Cortex of kidney (tissue), 1 donor: ENCODE results near the gene FAM118B.
A peak's percentile ranks its signal among the peaks of the same experiment; 100 is the strongest.

Experiments
- DNase-seq: peaks from one replicate; lab custom pipeline; 2025; lab: John Stamatoyannopoulos, UW

The FAM118B gene

DNA sequence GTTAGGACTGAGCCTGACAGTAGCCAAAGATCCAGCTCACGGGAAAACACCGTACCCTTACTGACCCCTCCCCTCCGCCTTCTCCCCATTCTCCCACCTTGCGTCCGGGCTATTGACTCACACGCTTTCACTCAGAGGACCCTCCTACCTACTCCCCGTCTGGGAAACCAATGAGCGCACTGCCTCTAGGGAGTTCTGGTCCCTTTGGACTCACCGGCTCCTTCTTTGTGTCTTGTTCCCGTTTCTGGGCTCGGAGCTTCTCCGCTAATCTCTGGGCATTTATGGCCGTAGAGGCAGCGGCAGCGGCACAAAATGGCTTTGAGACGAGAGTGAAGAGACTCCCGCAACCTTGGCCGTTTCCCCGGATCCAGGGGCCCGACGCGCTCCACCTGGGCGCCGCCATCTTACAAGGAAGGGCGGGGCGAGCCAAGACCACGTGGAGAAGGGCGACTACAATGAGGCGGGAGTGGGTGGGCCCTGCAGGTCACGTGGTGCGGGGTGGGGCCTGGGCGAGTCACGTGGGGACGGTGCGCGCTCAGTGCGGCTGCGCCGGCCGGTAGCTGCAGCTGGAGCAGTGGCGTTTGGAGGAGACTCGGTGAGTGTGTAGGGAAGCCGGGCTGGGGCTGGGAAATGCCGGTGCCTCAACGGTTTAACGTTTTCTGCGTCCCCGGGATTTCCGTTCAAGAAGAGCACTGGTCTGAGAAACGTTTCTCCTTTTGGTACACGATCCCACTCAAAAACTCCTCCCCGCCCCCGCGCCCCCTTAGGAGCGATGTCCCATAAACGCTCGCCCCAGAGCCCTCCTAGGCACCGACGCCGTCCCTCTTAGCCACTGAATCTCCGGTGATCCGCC is at the start of gene FAM118B, which contains the start of gene RPUSD4:
FAM118B (plus strand) TSS at position 547 of the 853 bp plus-strand sequence. CDS start 23,220 bp downstream, outside the sequence.
RPUSD4 (minus strand) TSS at position 415 of the 853 bp plus-strand sequence; CDS start at position 403, 12 bp downstream.
- peak; percentile 89 for DNase-seq

DNA sequence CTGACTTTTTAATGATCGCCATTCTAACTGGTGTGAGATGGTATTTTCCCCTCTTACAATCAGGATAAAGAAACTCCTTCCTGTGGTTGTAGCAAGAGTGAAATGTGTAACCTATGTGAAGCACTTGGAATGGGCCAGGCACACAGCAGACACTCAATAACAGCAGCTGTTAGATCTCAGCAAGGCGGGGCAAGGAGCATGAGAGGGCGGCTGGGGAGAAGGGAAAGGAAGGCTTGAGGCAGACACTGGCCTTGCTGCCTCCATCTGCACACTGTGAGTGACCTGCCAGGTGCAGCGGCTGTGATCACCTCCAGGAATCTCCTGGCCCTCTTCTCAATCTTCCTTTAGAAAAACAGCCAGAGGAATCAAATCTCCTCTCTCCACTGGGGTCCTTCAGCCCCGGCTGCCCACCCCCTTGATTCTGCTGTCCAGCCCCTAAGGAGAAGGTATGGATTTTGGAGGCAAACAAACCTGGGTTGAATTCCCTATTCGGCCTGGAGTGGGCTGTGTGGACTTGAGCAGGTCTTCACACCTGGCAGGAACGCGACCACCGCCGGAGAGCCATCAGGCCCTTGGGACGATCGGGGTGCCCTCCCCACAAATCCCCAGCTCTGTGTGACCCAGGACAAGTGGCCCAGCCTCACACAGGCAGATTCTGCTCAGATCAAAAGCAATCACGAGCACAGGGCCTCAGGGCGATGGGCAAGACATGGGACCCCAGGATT is 49.1 kb upstream of the FAM118B start:
- no peak for DNase-seq

DNA sequence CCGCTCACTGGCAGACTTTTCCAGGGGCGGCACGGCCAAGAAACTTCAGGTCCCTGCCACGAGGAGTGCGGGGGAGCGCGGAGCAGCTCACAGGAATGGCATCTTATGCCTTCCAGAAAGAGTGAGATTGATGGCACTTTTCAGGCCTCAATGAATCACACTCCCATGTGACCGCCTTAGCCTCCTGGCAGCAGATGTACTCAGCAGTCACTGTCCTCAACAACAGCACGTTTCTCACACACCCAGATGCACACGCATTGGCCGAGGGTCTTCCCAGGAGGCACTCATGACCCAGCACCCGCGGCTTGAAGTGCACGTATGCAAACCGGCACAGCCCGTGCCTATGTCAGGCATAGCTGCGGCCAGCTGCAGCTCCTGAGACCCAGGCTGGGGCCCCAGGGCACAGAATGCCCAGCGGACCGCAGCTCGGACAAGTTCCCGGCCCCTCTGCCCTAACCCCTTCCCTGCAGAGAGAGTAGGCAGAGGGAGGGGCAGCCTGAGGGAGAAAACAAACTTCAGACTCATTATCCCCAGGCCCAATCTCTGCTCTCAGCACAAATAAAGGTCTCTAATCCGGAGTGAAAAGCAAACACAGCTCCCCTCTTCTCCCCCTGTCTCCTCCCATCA is 48.4 kb upstream of the FAM118B start:
- no peak for DNase-seq

DNA sequence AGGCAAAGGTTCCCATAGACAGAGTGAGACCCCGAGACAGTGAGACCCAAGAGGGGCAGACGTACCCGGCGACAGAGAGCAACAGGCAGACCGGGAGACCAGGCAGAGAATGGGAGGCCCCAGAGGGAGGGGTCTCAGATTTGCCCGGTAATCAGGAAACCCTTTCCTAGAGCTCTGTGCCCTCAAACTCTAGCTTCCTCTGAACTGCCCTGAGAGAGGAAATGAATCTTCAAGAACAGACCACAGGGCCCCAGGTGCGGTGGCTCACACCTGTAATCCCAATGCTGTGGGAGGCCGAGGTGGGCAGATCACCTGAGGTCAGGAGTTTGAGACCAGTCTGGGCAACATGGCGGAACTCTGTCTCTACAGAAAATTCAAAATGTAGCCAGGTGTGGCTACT is 47.8 kb upstream of the FAM118B start:
- DNase-seq = no peak

DNA sequence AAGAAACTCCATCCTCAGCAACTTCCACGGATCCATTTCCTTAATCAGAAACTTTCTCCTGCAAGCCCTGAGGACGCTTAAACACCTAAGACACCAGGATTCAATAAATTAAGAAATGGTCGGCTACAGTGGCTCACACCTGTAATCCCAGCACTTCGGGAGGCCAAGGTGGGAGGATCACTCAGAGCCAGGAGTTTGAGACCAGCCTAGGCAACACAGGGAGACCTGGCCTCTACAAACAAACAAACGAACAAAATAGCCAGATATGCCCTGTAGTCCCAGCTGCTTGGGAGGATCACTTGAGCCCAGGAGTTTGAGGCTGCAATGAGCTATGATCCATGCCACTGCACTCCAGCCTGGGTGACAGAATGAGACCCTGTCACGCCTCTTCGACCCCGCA is 46.8 kb upstream of the FAM118B start:
- no peak for DNase-seq

DNA sequence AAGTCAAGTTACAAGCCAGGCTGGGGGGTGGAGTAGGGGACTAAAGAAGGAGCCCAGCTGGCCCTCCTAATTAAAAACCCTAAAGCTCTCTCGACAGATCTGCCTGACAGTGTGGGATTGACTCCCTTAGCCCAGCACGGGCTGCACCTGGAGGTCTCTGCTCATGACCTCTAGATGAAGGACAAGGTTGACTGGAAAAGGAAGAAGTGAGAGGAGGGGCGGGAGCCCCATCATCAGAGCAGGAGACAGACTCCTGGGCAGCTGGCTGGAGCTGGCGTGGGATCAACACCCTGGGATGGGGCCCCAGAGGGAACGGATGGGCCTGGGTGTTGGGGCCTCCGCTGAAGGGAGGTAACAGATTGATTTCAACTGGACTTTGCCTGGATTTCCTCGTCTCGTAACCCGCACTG is 46.3 kb upstream of the FAM118B start:
- DNase-seq = no peak

DNA sequence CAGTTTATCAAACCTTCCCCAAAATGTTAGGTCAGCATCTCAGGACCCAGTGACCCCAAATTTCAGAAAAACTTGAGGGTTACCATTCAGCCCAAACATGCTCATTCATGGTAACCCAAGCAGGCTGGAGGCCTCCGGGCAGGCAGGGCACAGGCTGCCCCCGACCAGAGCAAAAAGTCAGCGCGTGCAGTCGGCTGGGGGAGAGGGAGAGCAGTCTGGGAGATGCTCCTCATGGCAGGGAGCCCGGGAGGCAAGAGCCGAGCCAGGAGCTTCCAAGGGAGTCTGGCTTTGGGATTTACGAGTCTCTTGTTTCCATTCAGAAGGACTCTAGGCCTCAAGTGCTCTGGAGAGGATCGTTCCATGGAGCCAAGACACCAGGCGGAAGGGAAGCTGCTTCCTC is 45.8 kb upstream of the FAM118B start:
- no peak for DNase-seq

DNA sequence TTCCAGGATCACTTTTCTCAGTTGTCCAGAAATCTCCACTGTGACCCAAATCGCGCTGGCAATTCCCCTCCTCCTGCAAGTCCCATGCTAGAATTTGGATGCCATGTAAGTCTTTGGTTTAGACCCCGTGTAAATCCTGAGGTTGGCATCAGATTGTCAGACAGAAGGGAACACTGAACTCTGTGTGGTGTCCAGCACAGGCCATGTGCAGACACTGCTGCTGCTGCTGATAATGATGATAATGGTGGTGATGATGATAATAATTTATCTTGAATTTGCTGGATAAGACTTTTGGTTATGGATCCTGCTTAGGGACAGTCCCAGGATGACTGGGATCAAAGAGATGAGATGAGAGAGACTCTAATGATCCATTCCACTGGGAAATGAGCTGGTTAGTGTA is 45.2 kb upstream of the FAM118B start:
- no peak for DNase-seq

DNA sequence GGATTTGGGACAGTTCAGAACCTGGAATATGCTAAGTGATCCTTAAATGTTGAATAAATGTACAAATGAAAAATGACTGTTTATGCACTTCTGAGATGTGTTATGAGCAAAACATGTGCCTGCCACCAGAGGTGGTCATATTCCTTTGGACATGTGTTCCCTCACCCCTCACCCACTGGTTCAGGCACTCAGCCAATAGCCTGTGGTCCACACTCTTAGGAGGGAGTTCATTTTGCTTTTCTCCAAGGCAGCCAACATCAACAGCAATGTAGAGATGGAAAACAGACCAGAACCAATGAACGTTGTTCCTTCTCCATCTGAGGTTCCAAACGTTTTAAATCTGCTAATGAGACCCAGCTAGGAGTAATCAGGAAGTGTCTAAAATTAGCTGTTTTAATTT is 44.1 kb upstream of the FAM118B start:
- DNase-seq = no peak

DNA sequence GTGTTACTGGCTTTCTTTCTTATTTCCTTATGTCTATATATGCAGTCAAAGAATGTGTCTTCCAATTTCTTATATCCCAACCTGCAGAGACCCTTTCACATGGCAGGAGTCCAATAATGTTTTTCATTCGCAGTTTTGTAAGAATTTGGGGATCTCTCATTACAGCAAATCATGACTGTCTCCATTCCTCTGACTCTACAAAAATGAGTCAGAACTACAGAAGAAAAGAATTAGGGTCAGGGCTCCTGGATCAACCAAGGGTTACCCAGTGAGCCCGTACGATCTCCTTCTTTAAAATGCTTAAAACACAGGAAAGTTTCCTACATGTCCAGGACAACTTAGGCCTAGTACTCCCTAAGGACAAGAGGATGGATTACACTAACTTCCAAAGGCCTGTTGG is 42.3 kb upstream of the FAM118B start:
- no peak for DNase-seq

DNA sequence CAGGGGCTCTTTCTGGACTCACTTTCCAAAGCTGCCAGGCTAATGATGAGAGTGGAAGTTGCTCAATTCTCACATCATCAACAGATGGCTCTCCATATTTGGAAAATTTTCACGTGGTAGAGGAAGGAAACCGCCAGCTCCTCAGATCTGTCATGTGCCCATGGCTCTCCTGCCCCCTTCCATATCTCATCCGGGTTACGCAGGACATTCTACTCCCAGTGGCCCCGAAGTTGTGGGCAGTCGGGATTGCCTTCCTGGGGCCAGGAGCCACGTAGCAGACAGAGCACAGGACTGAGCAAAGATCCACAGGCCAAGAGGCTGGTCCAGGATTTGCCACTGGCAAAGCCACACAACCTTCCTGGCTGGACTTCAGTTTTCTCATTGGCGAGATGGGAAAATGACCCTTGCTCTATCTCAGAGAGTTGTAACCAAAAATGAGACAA is 39.0 kb upstream of the FAM118B start:
- no peak for DNase-seq

DNA sequence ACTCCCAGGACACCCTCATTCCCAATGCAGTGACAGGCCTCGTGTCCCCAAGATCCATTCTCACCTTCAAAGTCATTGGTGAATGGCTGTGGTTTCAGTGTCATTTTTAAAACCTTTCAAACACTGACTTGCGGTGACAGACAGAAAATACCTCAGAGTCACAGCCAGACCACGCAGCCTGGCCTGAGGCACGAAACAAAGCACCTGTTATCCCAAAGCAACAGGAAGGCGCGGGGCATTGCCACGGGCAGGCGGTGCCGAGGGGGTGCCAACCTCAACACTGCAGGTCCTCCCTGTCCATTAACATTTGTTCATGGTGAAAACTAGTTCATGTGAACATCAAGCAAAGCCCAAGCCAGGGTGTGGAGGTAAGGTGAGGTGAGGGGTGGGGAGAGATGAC is 38.3 kb upstream of the FAM118B start:
- no peak for DNase-seq

DNA sequence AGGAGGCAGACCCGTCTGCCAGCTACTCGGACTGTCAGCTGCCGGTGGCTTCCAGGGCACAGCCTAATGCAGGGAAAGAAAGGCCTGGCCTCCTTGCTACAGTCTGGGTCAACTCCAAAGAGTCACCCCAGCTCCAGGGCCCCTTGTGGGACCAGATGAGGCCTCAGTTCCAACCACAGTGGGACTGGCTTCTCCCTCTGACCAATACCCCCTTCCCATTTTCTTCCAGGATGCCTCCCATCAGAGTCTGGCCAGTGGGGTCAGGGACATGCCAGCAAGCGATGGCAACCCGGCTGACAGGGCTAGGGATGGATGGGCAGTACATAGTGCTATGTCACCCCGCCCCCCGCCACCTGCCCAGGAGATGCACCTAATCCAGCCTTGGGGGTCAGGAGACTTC is 36.8 kb upstream of the FAM118B start:
- no peak for DNase-seq

DNA sequence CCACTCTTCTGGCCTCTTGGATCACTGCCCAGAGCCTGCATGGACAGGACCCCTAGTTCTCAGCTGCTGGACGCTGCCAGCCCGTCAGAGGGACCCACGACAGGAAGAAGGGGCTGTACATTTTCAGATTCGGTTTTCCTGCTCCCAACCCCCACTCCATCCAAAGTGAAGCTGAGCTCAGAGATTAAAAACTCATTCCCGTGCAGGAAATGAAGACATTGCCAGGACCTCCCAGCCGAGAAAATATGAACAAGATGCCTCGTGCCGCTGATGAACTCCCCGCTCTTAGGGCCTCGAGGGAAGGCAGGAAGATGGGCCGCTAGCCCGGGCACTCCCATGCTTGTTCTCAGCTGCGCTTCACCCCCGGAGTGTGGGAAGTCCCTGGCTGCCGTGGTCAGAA is 36.2 kb upstream of the FAM118B start:
- no peak for DNase-seq

DNA sequence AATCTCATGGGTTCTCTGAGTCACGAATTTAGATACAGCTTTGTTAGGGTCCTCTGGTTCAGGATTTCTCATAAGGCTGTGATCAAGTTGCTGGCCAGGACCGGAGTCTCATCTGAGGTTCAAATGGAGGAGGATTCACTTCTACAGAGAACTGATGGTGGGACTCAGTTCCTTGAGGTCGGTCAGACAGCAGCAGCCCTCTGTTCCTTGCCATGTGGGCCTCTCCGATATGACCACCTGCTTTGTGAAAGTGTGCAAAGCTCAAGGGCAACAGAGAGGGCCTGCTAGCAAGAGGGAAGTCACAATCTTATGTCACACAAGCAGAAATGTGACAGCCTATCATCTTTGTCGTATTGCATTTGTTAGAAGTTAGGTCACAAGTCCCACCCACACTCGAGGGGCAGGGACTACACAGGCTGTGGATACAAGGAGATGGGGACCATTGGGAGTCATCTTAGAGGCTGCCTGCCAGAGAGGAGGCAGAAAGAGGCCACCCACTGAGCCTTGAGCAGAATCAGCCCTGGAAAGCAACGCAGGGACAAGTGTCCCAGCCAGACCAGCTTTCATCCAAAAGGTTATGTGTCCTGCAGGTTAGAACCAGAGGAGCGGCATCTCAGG is 34.6 kb upstream of the FAM118B start:
- no peak for DNase-seq

DNA sequence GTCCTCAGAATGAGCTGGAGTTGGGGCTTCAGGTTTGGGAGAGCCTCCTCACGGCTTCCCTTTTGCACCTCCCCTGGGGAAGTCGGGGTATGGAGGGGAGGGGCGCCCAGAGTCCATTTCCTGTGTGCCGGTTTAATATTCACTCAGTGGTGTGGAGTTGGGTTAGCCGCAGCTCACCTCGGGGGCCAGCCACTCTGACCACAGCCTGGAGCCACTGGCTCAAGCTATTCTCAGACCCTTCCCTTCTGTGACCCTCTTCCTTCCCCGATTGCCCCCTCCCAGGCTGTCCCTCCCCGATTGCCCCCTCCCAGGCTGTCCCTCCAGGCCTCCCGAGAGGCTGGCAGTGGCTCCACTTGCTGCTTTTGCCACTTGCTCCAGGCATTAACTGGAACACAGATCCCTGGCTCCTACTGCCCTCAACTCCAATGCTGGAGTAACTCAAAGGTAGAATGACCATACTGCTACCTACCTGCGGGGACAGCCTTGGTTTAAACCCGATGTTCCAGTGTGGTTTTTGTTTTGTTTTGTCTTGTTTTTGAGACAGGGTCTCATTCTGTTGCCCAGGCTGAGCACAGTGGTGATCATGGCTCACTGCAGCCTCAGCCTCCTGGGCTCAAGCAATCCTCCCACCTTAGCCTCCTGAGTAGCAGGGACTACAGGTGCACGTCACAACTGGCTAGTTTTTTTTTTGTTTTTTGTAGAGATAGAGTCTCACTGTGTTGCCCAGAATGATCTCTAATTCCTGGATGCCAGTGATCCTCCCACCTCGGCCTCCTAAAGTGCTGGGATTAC is 29.4 kb upstream of the FAM118B start:
- no peak for DNase-seq

DNA sequence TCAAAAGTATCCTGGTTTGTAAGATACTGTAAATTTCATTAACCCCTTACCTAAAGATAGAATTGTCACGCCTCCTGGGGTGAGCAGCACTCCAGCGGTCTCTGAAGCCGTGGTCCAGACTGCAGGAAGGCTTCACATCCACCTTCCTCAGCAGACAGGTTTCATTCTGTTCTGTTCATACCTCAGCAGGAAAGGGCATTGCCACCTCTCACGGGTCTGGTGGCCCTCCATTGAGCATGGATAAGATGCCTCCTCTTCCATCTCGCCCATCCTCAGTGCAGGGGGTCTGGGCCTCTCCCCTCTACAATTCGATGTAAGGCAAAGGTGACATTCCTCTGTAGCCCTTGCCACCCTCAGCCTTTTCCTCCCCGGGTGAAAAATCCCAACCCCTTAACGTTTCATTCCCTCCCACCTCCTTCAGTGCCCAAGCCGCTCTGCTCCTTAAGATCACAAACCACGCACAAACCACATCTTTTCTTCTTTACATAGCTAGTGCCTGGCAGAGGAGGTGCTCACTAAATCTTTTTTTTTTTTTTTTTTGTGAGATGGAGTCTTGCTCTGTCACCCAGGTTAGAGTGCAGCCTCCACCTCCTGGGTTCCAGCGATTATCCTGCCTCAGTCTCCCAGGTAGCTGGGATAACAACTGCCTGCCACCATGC is 28.7 kb upstream of the FAM118B start:
- DNase-seq = no peak

DNA sequence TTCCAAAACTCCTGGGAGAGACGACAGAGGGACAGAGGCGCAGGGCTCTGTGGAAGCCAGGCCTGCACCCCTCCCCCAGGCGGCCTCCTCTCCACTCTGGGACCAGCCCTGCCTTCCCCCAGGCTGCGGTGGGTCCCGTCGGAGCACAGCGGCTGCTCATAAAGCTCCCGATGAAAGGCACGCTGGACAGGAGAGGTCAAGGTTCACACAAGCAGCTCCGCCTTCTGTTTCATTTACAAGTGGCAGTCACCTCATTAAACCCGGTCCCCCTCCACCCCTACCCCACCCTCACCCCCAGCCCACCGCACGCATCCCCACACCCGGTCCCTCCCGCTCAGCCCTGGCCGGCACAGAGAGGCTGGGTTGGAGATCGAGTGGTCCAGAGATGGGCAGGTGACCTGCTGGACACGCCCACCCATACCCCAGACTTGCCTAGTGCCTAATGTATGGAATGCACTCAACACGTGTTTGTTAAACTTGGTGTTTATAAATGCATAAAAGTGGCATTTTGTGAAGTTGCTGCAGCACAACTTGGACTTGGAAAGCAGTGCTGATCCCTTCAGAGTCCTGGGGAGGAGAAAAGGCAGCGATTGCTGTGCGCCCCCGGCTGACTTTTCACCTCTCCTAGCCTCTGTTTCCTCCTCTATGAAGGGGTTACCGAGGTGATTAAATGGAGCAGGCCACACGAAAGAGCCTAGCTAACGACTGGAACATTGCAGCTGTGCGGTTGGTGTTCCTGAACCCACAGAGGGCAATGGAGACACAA is 26.1 kb upstream of the FAM118B start:
- DNase-seq = no peak

DNA sequence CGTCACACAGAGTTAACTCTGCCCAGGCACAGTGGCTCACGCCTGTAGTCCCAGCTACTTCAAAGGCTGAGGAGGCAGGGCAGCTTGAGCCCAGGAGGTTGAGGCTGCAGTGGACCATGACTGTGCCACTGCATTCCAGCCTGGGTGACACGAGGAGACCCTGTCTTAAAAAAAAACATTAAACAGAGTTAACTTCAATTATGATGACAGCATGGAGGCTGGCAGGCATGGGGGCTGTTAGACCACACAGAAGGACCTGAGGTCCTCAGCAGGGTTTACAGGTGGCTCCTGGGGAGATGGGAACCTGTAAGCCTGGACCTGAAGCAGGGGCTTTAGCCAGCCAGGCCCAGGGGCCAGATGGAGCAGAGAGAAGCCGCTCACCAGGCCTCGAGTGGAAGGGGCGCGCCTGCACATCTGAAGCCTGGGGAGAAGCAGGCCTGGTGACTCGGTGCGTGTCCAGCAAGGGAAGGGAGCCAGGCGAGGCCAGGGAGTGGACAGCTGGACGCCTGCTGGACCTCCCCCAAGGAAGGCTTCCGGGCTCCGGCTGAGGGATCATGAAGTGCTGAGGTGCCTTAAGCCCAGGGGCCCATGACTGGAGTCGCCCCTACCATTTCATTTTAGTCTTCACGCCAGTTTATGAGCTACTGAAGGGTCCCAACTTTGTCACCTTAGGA is 25.4 kb upstream of the FAM118B start:
- DNase-seq = no peak
